C4-2B (cell line): Measurements from ENCODE around the gene PRR5L.

Experiments used
- CTCF ChIP-seq: fragments of 450-650 bp; conservative IDR thresholded peaks from 2 replicates; pipeline ENCODE4 v1.5.1; 2017; ENCODE audit warnings: mild to moderate bottlenecking
- ZFX ChIP-seq: fragments of 450-650 bp; IDR thresholded peaks from 2 replicates; pipeline ENCODE4 v1.6.1; 2017

GRCh38 chr11:36467916-36468315 lies 171.8 kb downstream of the PRR5L start:
- TF ChIP-seq CTCF (no peak), ZFX (no peak)
